Activated T-cell treated with anti-CD3 and anti-CD28 coated beads, Interleukin-2, amount 50 U/mL, for 1 hour (primary cell): ENCODE data around the gene NLRC3.

Experiments
- DNase-seq: peaks from one replicate; pipeline ENCODE4 v3.0.0-alpha.2; 2020

The NLRC3 gene

DNA sequence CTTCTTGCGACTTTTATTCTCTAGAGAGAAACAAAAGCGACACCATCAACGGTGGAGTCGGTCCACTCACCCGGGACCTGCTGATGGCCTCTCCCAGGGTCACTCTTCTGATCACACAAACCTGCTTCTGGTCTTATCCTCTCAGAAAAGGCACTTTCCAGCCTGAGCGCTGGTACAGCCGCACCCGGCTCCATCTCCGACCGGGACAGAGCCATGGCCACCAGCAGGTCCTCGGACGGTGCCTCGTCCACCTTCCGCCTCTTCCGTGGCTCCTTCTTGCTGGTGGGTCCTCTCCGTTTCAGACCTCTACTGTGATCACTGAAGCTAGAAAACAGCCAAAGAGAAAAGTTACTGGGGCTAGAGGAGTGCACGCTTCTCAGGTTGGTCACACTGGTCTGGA lies 20.5 kb upstream of the NLRC3 start:
- no peak for DNase-seq

DNA sequence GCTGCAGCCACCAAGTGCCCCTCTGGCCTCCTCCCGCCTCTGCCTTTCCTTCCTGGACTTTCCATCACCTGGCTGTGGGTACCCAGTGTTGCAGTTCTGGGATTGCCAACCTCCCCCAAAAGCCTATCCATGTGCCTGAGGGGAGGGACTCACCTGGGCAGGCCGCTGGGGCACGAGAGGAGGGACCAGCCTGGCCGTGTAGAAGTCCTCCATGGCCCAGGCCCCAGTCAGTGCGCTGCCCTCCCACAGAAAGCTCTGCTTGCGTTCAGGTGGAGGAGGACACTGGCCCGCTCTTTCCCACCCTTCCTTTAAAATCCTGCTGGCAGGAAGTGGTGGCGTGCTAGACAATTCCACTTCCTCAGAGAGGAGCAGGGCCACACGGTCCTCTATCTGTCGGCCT lies 20.0 kb upstream of the NLRC3 start:
- DNase-seq: no peak

DNA sequence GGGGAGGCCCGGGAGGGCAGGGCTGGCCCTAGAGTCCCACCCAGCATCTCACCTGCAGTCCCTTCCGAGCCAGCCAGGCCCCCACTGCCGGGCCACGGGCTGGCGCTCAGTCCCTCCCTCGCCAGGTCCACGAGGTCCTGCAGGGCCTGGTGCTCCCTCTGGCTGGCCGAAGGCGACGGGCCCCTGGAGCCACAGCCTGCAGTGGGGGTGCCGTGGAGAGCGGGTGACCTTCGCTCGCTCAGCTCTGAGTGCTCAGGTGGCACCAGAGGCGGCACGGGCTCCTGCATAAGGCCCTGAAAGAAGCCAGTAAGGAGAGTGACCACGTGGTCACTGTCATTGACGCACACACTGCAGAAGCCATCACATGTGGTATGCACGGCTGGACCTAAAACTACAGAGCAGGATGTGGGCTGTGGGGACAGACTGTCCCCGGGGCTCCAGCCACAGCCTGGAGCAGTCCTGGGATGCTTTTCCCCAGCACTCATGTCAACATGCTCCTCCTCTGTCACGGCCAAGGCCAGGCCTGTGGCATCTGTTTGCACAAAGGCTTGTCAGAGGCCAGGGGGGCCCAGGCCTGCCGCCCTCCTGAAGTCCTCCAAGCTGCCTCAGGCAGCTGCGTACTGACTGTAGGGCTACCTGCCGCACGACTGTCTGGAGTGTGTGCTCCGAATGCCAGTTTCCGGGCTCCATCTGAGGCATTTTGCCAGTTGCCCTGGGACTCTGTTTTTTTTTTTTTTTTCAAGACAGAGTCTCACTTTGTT lies 19.1 kb upstream of the NLRC3 start:
- no peak for DNase-seq

DNA sequence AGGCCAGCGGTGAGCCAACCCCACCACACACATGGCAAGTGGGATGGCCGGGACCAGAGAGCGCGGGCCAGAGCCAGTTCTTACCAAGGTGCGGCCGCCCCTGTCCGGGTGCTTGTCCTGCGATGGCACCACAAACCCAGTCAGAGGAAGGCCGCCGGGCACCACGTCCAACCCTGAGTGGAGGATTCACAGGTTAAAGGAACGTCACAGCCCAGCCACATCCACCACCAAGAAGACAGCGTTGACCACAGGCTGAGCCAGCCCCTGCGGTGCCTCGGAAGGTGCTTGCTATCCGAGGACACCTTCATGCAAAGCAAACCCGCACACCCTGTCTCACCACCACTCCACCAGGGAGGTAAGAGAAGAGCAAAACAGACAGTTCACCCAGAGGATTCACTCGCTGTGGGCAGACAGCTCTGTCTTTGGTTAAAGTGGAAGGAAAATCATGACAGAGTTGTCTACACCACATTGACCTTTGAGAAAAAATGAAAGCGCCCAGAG lies 18.4 kb upstream of the NLRC3 start:
- no peak for DNase-seq

DNA sequence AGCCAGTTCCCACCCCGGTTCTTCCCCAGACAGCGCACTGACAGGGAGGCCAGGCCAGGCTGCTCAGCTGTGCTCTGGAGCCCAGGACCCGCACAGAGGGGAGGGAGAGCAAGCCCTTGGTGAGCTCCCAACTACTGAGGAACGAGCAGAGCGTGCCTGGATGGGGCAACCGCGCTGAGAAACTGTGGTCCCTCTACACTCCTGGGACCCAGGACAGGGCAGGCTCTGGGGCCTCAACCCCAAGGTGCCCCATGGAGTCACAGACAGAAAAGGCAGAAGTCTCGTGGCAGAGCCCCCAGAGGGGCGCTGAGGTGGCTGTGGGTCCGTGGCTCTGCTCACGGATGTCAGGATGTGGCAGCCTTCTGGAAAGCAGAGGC lies 17.9 kb upstream of the NLRC3 start:
- DNase-seq: no peak

DNA sequence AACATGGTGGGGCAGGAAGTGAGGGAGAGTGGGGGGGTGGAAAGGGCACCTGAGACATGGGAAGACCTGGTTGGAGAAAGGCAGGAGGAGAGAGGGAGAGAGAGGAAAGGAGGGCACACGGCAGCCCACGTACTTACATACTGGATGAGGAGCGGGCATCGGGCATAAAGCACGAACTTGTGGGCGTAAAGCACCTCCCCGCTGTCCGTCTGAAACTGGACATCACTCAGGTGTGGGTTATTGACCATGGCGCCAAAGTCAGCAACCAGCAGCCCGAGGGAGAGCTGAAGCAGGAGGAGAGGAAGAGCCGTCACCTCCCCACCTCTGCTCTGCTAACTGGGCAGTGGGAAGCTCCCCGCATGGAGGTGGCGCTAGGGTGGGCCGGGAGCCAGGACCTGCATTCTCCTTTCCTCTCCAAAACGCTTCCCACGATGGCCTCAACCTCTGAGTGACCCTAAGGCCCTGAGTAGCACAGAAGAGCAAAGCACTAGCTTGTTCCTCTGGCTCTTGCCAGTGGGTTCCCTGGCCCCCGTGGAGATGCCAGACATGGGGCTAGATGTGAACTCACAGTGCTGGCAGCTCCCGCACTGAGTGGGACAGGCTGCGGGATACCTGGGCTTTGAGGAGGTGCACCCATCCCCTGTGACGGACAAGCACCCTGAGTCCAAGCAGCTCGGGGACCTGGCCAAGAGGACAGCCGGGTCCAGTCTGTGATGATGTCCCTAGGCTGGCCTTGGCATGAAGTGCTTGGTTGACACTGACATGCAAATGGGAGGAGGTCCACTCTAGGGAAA lies 17.3 kb upstream of the NLRC3 start:
- DNase-seq: no peak

DNA sequence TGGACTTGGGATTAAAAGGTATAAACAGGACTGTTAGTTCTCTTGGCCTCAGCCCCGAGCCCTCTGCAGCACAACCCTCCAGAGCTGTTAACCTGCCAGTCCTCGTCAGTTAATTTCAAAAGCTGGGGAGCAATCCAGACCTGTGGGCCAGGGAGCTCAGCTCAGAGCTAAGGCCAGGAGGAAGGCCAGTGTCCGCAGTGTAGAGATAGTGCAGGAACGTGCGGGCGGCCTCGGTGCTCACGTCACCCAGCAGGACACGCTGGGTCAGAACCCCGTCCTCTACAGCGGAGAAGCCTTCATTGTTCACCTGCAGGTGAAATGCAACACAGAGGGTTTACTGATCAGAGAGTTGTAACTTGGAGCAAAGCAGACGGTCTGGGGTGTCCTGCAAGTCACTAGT lies 15.4 kb upstream of the NLRC3 start:
- DNase-seq: no peak

DNA sequence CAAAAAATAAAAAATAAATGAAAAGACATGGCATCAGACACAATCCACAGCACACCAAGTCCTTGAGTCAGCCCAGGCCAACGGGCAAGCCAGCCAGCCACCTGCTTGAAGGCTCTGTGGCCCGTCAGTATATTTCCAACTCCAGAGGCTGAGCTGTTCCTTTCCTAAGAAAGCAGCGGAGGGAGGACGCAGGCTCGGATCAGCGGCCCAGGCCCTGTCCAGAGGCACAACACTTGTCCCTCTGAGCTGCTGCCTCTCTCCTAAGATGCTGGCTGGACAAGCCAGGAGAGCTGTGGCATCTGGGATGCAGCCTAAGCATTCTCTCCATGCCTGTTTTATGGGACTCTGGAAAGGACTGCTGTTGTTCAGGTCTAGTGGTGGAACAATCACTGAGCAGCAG lies 14.8 kb upstream of the NLRC3 start:
- no peak for DNase-seq

DNA sequence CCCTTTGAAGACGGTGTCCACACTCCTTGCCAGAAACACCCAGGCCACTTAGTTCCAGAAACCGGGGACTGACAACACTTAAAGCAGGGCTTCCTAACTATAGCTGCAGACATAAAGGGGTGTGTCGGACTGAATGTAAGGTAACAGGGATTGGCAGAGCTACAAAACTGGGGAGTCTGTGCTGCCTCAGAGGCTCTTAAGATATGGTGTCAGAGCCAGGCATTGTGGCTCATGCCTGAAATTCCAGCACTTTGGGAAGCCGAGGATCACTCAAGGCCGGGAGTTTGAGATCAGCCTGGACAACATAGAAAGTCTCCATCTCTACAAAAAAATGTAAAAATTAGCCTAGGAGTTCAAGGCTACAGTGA lies 14.2 kb upstream of the NLRC3 start:
- no peak for DNase-seq

DNA sequence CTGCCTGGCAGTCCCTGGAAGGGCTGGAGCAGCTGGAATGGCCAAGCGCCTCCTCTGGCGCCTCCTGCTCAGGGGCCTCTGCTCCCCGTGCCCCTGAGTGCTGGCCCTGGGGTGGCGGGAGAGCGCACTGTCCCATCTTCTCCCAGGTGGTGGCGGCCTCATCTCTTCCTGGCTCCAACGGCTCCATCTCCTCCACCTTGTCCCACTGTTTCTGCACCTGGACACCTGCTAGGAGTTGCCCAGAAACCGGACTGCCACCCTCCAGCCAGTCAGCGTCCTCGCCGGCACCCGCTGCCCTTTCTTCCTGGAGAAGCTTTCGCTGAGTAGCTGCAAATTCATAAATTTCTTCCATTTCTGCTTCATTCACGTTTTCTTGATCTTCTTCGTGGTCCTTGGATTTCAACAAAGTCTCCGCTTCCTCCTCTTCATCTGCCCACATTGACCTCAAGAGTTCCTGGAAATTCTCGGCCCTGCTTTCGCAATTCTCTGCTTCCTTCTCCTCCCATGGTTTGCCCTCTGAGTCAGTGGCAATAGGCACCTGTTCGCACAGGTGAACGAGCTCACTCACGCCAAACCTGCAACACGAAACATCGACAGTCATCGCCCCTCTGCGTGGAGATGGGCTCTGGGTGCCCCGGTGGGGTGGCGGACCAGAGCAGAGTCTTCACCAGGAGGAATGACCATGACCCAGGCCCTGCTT lies 13.7 kb upstream of the NLRC3 start:
- no peak for DNase-seq

DNA sequence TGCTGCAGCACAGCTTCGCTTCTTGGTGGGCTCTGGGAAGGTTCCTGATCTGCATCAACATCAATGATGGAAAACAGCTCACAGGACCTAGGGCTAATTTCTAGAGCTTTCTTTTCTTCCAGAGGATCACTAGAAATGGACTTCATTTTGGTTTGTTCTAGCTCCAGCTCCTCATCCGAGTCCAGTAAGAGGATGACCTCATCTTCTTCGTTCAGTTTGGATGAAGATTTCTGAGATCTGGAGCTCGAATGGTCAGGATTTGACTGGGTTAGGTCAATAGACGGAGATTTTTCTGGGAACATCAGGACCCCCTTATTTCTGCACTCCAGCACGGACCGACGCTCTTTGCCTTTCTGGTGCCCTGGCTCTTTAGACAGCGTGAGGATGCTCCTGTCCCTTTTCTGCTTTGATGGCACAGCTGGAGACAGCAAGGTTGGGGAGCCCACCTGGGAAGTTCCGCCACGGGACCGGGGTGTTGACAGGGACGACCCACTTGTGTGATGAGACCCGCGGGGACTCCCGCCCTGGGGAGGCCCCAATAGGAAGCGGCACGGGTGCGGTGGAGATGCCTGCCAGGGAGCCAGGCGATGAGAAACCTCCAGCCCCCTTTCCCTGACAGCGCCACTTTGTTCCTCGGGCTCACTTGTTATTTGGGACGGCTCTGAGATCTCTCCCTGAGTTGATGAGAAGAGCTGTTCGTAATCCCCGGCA lies 12.9 kb upstream of the NLRC3 start:
- DNase-seq: no peak

DNA sequence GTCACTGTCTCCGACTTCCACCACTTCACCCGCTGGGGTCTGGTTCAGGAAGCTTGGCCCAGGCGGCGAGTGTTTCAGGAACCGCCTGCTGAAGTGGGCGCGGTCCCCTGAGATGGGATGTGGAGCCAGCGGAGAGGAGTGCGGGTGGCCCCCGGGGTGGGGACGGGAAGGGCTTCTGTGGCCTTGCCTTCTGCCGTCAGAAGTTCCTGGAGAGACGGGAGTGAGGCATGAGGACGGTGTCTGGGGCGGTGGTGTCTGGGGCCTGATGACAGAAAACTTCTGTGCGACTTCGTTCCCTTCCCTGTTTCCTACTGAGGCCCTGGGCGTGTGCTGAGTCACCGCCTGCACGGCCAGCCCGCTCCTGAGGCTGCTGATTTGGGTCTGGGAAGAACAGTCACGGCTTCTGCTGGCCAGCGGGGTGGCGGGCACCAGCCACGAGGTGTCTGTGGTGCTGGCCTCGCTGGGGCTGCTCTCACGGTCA lies 12.3 kb upstream of the NLRC3 start:
- no peak for DNase-seq

DNA sequence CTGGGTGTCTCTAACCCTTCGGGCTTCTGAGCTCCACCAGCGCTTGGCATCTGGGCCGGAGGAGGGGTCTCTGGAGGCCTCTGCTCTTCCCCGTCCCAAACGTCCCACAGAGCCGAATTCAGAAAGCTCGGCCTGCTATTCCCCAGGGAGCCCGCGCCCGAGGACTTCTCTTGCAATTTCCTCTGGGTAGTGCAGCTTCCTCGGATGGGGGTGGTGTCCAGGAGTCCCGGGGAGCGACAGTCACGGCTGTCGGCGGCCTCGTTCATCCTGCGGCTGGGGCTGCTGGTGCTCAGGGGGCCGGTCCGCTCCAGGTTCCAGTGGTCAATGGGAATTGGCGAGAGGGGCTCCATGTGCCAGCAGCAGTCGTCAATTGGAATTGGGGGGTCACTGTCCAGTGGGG lies 11.8 kb upstream of the NLRC3 start:
- no peak for DNase-seq

DNA sequence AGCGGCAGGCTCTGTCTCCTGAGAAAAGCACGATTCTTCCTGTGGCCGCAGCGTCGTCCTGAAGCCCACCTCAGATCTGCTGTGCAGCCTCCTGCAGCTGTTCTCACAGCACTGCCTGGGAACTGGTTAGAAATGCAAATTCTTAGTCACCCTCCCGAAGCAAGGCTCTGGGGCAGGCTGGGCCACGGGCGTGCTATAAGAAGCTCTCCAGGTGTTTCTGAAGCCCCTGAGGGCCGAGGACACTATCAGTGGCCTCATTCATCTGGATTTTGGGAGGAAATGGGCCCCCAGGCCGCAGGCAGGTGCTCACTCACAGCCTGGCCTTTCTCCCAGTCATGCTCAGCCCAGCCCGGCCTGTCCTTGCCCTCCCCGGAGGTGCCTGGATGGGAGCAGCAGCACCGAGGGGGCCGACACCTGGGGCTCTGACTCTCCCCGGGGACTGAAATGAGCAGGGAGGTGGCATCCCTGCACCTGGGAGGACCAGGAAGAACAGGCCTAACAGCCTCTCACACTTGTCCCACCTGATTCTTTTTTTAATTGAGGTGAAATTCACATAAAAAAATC lies 10.4 kb upstream of the NLRC3 start:
- no peak for DNase-seq

DNA sequence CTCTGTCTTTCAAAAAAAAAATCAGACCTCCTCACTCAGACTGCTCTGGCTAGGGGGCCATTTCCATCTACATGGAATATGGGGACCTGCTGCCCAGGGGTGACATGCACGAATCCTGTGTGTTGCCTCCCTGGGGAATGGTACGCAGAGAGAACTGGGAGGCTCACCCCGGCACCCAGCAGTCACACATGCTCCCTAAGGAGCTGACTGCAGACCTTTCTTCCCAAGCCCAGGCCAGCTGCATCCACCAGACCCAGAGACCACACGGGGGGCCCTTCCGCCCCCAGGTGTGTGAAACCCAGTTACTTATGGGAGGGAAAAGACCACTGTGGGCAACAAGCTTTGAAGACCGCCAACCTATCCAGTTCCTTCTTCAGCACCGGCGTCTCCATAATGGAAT lies 7.2 kb upstream of the NLRC3 start:
- DNase-seq: no peak

DNA sequence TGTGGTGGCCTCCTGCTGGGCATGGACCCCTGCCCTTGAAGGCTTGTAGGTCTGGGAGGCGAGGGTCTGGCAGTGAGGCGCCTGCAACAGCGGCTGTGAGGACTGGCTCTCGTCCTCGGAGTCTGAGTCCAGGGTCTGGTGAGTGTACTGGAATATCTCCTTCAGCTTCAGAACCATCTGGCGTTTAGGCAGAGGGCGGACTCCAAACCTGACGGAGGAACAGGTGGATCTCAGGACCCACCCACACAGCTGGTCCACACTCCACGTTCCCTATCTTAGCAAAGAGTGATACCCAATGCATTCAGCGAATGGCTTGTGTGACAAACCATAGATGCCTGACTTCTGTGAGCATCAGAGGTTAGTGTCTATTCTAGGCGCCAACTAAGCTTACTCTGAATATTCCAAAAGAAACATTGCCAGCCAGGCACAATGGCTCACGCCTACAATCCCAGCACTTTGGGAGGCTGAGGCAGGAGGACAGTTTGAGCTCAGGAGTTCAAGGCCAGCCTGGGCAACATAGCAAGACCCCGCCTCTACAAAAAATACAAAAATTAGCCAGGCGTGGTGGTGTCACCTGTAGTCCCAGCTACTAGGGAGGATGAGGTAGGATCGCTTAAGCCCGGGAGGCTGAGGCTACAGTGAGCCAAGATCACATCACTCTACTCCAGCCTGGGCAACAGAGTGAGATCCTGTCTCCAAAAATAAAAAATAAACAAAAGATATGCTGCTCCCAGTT lies 6.3 kb upstream of the NLRC3 start:
- no peak for DNase-seq

DNA sequence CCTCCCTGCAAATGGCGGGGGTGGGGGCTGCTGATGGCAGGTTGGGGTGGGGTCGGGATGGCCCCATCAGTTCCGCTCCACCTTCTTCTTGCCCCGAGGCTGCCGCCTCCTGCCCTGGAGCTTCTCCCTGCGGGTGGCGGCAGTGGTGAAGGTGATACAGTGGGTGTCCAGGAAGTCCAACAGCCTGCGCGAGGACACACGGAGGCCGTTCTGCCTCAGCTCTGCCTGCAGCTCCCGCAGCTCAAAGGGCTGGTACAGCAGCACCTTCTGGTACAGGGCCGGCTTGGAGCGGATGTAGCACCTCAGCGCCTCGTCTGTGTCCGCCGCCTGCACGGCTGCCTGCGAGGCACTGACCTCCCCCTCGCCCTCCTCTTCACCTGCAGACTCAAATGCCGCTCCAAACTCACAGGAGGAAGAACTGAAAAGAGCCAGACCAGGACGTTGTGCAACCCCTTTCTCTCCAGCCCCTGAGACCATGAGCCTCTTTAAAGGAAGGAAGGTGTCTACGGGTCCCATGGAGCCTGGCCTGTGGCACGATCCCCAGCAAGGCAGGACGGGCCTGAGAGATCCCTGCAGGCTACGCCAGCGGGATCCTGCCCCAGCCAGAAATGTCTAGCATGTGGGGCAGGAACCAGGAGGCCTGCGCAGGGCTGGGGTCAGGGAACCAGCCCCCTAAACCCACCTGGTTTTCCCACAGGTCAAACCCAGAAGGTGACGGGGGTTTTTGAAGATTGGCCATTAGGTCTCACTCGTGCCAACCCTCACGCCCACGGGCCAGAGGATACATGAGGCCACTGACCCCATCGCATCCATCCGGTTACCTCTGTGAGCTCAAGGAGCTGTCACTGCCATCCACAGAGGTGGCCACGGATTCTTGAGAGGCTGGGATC lies 5.3 kb upstream of the NLRC3 start:
- DNase-seq: no peak

DNA sequence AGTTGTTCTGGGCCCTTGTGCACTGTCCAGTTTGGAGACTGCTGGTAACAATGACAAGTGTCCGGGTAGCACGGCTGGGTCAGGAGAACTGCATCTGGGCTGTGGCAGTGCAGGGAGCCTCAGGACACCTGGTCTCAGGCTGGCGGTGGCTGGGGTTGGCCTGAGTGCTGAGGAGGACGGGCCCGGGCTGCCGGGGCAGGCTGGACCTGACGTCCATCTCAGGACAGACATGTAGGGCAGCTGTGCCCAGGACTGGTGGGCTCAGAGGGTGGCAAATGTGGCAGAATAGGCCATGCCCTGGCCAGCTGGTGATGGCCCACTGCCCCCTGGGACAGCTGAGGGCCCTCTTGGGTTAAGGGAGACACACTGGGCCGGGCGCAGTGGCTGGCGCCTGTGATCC lies 4.2 kb upstream of the NLRC3 start:
- DNase-seq: no peak

DNA sequence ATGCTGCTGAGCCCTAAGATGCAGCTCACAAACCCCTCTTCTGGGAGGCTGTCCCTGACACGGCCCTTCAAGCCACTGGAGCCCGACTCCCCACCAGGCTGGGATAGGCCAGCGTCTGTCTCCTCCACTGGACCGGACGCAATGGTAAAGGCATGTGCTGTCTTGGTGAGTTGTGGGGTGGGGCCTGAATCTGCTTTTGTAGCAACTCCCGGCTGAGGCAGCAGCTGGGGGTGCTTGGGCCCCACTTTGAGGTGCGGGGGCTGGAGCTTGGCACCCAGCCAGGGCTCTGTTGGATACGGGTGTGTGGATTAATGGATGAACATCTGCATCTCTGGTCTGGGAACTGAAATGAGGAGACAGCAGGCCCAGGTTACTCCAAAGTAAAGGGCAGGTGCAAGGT lies 3.5 kb upstream of the NLRC3 start:
- no peak for DNase-seq

DNA sequence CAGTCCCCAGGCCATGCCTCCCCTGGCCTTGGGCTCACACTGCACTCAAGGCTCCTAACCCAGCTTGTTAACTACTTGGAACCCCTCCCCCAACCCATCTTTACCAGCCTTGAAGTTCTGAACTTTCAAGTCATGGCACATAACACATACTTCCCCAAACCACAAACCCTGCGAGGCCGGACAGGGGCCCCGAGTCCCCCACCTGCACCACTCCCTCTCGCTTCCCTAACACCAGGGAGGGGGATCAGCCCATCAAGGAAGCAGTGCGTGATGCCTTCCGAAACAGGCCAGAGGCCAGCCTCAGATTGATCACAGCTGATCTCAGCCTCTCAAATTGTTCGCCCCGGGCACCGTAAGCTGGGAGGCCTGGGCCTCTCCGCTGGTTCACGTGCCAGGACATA lies 3.0 kb upstream of the NLRC3 start:
- no peak for DNase-seq

DNA sequence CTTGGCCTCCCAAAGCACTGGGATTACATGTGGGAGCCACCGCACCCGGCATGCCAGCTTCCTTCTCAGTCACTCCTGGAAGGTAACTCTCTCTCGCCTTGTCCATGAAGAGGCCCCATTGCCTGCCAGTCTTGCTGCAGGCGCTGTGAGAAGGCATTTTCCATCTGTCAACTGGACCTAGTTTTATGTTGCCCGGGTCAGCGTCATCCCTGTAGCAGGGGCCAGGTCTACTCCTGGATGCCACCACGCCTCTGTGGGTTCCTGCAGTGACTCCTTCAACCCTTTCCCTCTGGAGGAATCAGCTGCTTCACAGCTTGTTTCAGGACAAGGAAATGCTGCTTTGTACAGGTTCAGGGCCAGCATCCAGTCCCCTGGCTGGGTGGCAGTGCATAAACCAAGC lies 2.6 kb upstream of the NLRC3 start:
- DNase-seq: no peak
